ENCODE results near the gene DCC. TPM values are rescaled to one million over a fixed set of nuclear protein-coding genes. Genes with fewer than 3 reads are reported as not detected.

The DCC gene
- total RNA-seq, 2 experiments from 2014 or later = not detected

GRCh38 chr18:53266850-53267249 lies 926.9 kb downstream of the DCC start:
- DNase-seq (no peak), ATAC-seq (no peak)
- Mint-ChIP-seq H3K27me3 (no peaks in the 10 kb centered on the region), H3K4me3 (no peak overlapping the region), H3K27ac (no peak overlapping the region), H3K9me3 (ENCODE audit: low read depth) (peaks cover 2% of the 10 kb centered on the region), H3K36me3 (no peaks in the 10 kb centered on the region), H3K4me1 (no peaks in the 10 kb centered on the region)
- CTCF ChIA-PET = no interaction called here

GRCh38 chr18:53268455-53268854 lies 928.5 kb downstream of the DCC start:
- peaks cover 2% of the 10 kb centered on the region for H3K9me3 Mint-ChIP-seq (ENCODE audit: low read depth)
- CTCF ChIA-PET = no interaction called here

GRCh38 chr18:53281406-53281805 lies 941.4 kb downstream of the DCC start:
- ATAC-seq = no peak

More at GRCh38 chr18:53268455-53268854, 928.5 kb downstream of the DCC start:
- no peaks in the 10 kb centered on the region for H3K27me3 Mint-ChIP-seq
- no peaks in the 10 kb centered on the region for H3K4me1 Mint-ChIP-seq
- no peak overlapping the region for H3K27ac Mint-ChIP-seq
- no peak overlapping the region for H3K4me3 Mint-ChIP-seq
- no peak for DNase-seq
- no peaks in the 10 kb centered on the region for H3K36me3 Mint-ChIP-seq
- ATAC-seq = no peak

GRCh38 chr18:53283708-53284107 lies 943.7 kb downstream of the DCC start:
- DNase-seq = no peak
- H3K4me3 Mint-ChIP-seq = no peak overlapping the region
- ATAC-seq = no peak
- H3K4me1 Mint-ChIP-seq = no peaks in the 10 kb centered on the region
- CTCF ChIA-PET = no interaction called here
- H3K27ac Mint-ChIP-seq = no peak overlapping the region
- no peaks in the 10 kb centered on the region for H3K27me3 Mint-ChIP-seq
- no peaks in the 10 kb centered on the region for H3K36me3 Mint-ChIP-seq
- peaks cover 4% of the 10 kb centered on the region for H3K9me3 Mint-ChIP-seq (ENCODE audit: low read depth)

More at GRCh38 chr18:53281406-53281805, 941.4 kb downstream of the DCC start:
- H3K27ac Mint-ChIP-seq = no peak overlapping the region
- no peak for DNase-seq
- CTCF ChIA-PET = no interaction called here
- H3K4me1 Mint-ChIP-seq = no peaks in the 10 kb centered on the region
- no peaks in the 10 kb centered on the region for H3K27me3 Mint-ChIP-seq
- peaks cover 6% of the 10 kb centered on the region for H3K9me3 Mint-ChIP-seq (ENCODE audit: low read depth)
- no peaks in the 10 kb centered on the region for H3K36me3 Mint-ChIP-seq
- no peak overlapping the region for H3K4me3 Mint-ChIP-seq

GRCh38 chr18:53305461-53305860 lies 965.5 kb downstream of the DCC start:
- Mint-ChIP-seq H3K27ac (no peak overlapping the region), H3K9me3 (ENCODE audit: low read depth) (peaks cover 6% of the 10 kb centered on the region), H3K27me3 (no peaks in the 10 kb centered on the region), H3K4me1 (no peaks in the 10 kb centered on the region), H3K4me3 (no peak overlapping the region), H3K36me3 (no peaks in the 10 kb centered on the region)
- DNase-seq (no peak), ATAC-seq (no peak)
- CTCF ChIA-PET = no interaction called here

GRCh38 chr18:53319628-53320027 lies 979.6 kb downstream of the DCC start:
- CTCF ChIA-PET = no interaction called here
- Mint-ChIP-seq H3K36me3 (no peaks in the 10 kb centered on the region), H3K4me3 (no peak overlapping the region), H3K9me3 (ENCODE audit: low read depth) (no peaks in the 10 kb centered on the region), H3K27ac (no peak overlapping the region), H3K4me1 (no peaks in the 10 kb centered on the region), H3K27me3 (no peaks in the 10 kb centered on the region)
- ATAC-seq (no peak), DNase-seq (no peak)

GRCh38 chr18:53322163-53322562 lies 982.2 kb downstream of the DCC start:
- CTCF ChIA-PET = no interaction called here
- no peaks in the 10 kb centered on the region for H3K9me3 Mint-ChIP-seq (ENCODE audit: low read depth)
- ATAC-seq (no peak), DNase-seq (no peak)
- H3K36me3 Mint-ChIP-seq = no peaks in the 10 kb centered on the region
- H3K27ac Mint-ChIP-seq = no peak overlapping the region
- H3K4me1 Mint-ChIP-seq = no peaks in the 10 kb centered on the region
- H3K4me3 Mint-ChIP-seq = no peak overlapping the region
- no peaks in the 10 kb centered on the region for H3K27me3 Mint-ChIP-seq

GRCh38 chr18:53324353-53324752 lies 984.4 kb downstream of the DCC start:
- ATAC-seq (no peak), DNase-seq (no peak)
- no peaks in the 10 kb centered on the region for H3K4me1 Mint-ChIP-seq
- H3K36me3 Mint-ChIP-seq = no peaks in the 10 kb centered on the region
- CTCF ChIA-PET = no interaction called here
- no peaks in the 10 kb centered on the region for H3K27me3 Mint-ChIP-seq
- H3K27ac Mint-ChIP-seq = no peak overlapping the region
- no peaks in the 10 kb centered on the region for H3K9me3 Mint-ChIP-seq (ENCODE audit: low read depth)
- H3K4me3 Mint-ChIP-seq = no peak overlapping the region

- Mint-ChIP-seq H3K27ac (no peak overlapping the region), H3K9me3 (ENCODE audit: low read depth) (peaks cover 4% of the 10 kb centered on the region), H3K27me3 (no peaks in the 10 kb centered on the region), H3K36me3 (no peaks in the 10 kb centered on the region), H3K4me3 (no peak overlapping the region), H3K4me1 (no peaks in the 10 kb centered on the region)
- DNase-seq (no peak), ATAC-seq (no peak)
- CTCF ChIA-PET = no interaction called here
Measured at GRCh38 chr18:53360501-53361443, 1020.8 kb downstream of the DCC start.

GRCh38 chr18:53375621-53376020 lies 1035.6 kb downstream of the DCC start:
- Mint-ChIP-seq H3K27me3 (no peaks in the 10 kb centered on the region), H3K4me1 (no peaks in the 10 kb centered on the region), H3K36me3 (no peaks in the 10 kb centered on the region)

GRCh38 chr18:53380063-53380639 lies 1040.2 kb downstream of the DCC start:
- H3K4me3 Mint-ChIP-seq = no peak overlapping the region
- peaks cover under 1% of the 10 kb centered on the region for H3K9me3 Mint-ChIP-seq (ENCODE audit: low read depth)

More at GRCh38 chr18:53375621-53376020, 1035.6 kb downstream of the DCC start:
- H3K9me3 Mint-ChIP-seq (ENCODE audit: low read depth) = peaks cover 4% of the 10 kb centered on the region
- H3K4me3 Mint-ChIP-seq = no peak overlapping the region
- DNase-seq = no peak
- CTCF ChIA-PET = no interaction called here
- H3K27ac Mint-ChIP-seq = no peak overlapping the region
- ATAC-seq = no peak

GRCh38 chr18:53382870-53383269 lies 1042.9 kb downstream of the DCC start:
- H3K27ac Mint-ChIP-seq = no peak overlapping the region
- H3K27me3 Mint-ChIP-seq = no peaks in the 10 kb centered on the region
- no peaks in the 10 kb centered on the region for H3K9me3 Mint-ChIP-seq (ENCODE audit: low read depth)

More at GRCh38 chr18:53380063-53380639, 1040.2 kb downstream of the DCC start:
- no peak for DNase-seq
- Mint-ChIP-seq H3K27me3 (no peaks in the 10 kb centered on the region), H3K36me3 (no peaks in the 10 kb centered on the region), H3K27ac (no peak overlapping the region), H3K4me1 (no peaks in the 10 kb centered on the region)
- ATAC-seq = no peak
- CTCF ChIA-PET = no interaction called here

GRCh38 chr18:53385889-53386288 lies 1045.9 kb downstream of the DCC start:
- ATAC-seq (no peak), DNase-seq (no peak)
- no peaks in the 10 kb centered on the region for H3K9me3 Mint-ChIP-seq (ENCODE audit: low read depth)
- H3K27me3 Mint-ChIP-seq = no peaks in the 10 kb centered on the region
- H3K4me3 Mint-ChIP-seq = no peak overlapping the region
- no peaks in the 10 kb centered on the region for H3K4me1 Mint-ChIP-seq
- H3K27ac Mint-ChIP-seq = no peak overlapping the region
- CTCF ChIA-PET = no interaction called here
- no peaks in the 10 kb centered on the region for H3K36me3 Mint-ChIP-seq

More at GRCh38 chr18:53382870-53383269, 1042.9 kb downstream of the DCC start:
- ATAC-seq (no peak), DNase-seq (no peak)
- H3K4me1 Mint-ChIP-seq = no peaks in the 10 kb centered on the region
- no peaks in the 10 kb centered on the region for H3K36me3 Mint-ChIP-seq
- no peak overlapping the region for H3K4me3 Mint-ChIP-seq
- CTCF ChIA-PET = no interaction called here

GRCh38 chr18:53387581-53387980 lies 1047.6 kb downstream of the DCC start:
- H3K4me1 Mint-ChIP-seq = no peaks in the 10 kb centered on the region
- DNase-seq = no peak
- no peak overlapping the region for H3K27ac Mint-ChIP-seq
- H3K36me3 Mint-ChIP-seq = no peaks in the 10 kb centered on the region
- CTCF ChIA-PET = no interaction called here
- ATAC-seq = no peak
- H3K4me3 Mint-ChIP-seq = no peak overlapping the region
- H3K9me3 Mint-ChIP-seq (ENCODE audit: low read depth) = no peaks in the 10 kb centered on the region
- H3K27me3 Mint-ChIP-seq = no peaks in the 10 kb centered on the region

All from activated CD8-positive, alpha-beta memory T cell treated with anti-CD3 and anti-CD28 coated beads, Interleukin-2, amount 10 ng/mL, durations not matched to agents 7 days and 5 days (primary cell).